GM21367 (cell line): Measurements from ENCODE around the gene FAM167B.
"Not testable (repeated sequence)": the region's sequence is repeated elsewhere in the genome, so short reads cannot be mapped to it uniquely, and the experiment has no call there.

Experiments
- ATAC-seq: cut with Tn5 transposase; IDR thresholded peaks from one replicate; pipeline ENCODE4 v1.9.1; 2021; ENCODE audit not compliant: unreplicated experiment

The FAM167B gene

GRCh38 chr1:32256473-32257226, 9.6 kb downstream of the FAM167B start:
- ATAC-seq: no peak

GRCh38 chr1:32257227-32257508, 10.1 kb downstream of the FAM167B start:
- no peak for ATAC-seq

- ATAC-seq: not testable (repeated sequence)
Measured at GRCh38 chr1:32263236-32263593, 16.2 kb downstream of the FAM167B start.

- ATAC-seq: no peak
Measured at GRCh38 chr1:32263744-32264143, 16.7 kb downstream of the FAM167B start.

- ATAC-seq: no peak
Measured at GRCh38 chr1:32265846-32266245, 18.8 kb downstream of the FAM167B start.

GRCh38 chr1:32266921-32267591, 20.0 kb downstream of the FAM167B start:
- ATAC-seq: no peak

GRCh38 chr1:32269744-32270143, 22.7 kb downstream of the FAM167B start:
- ATAC-seq: no peak

- ATAC-seq: no peak
Measured at GRCh38 chr1:32272557-32273390, 25.8 kb downstream of the FAM167B start.

- no peak for ATAC-seq
Measured at GRCh38 chr1:32273391-32274208, 26.6 kb downstream of the FAM167B start.

GRCh38 chr1:32274646-32275340, 27.8 kb downstream of the FAM167B start:
- ATAC-seq: no peak

GRCh38 chr1:32275424-32275823, 28.4 kb downstream of the FAM167B start:
- ATAC-seq: no peak

GRCh38 chr1:32276032-32276782, 29.2 kb downstream of the FAM167B start:
- no peak for ATAC-seq

- ATAC-seq: not testable (repeated sequence)
Measured at GRCh38 chr1:32284777-32285176, 37.8 kb downstream of the FAM167B start.

- no peak for ATAC-seq
Measured at GRCh38 chr1:32285658-32286057, 38.6 kb downstream of the FAM167B start.

GRCh38 chr1:32286763-32287162, 39.7 kb downstream of the FAM167B start:
- no peak for ATAC-seq

- ATAC-seq: no peak
Measured at GRCh38 chr1:32289256-32289655, 42.2 kb downstream of the FAM167B start.

- ATAC-seq: no peak
Measured at GRCh38 chr1:32291145-32291707, 44.2 kb downstream of the FAM167B start.

- ATAC-seq: peak; percentile 91
Measured at GRCh38 chr1:32291708-32292538, 44.9 kb downstream of the FAM167B start, which contains the start of gene HDAC1. HDAC1 (plus strand) TSS chr1:32292083; CDS start chr1:32292170, 87 bp downstream.
